Measurements from ENCODE around the gene ACTN2.
A peak's percentile ranks its signal among the peaks of the same experiment; 100 is the strongest.

Gene ACTN2

GRCh38 chr1:236677641-236678235 lies 8.6 kb upstream of the ACTN2 start:
- H3K4me1 Mint-ChIP-seq (ENCODE audit: low read depth in 2 of 2), result no peaks in the 10 kb centered on the region
- H3K36me3 Mint-ChIP-seq (ENCODE audit: insufficient read depth), result no peaks in the 10 kb centered on the region
- no peak overlapping the region for H3K4me3 Mint-ChIP-seq
- no peak for DNase-seq
- no peak overlapping the region for H3K27ac Mint-ChIP-seq
- ATAC-seq (replicated peaks), result no peak
- peaks cover 18 to 19% of the 10 kb centered on the region in 2 donors for H3K27me3 Mint-ChIP-seq
- no peaks in the 10 kb centered on the region for H3K9me3 Mint-ChIP-seq

- Mint-ChIP-seq H3K27ac (no peak overlapping the region), H3K4me3 (no peak overlapping the region), H3K27me3 (peaks cover 13 to 20% of the 10 kb centered on the region in 2 donors), H3K4me1 (ENCODE audit: low read depth in 2 of 2) (peaks cover 3 to 8% of the 10 kb centered on the region in 2 donors), H3K9me3 (peaks cover 0 to 5% of the 10 kb centered on the region in 2 donors), H3K36me3 (ENCODE audit: insufficient read depth) (no peaks in the 10 kb centered on the region)
- DNase-seq (no peak), ATAC-seq (replicated peaks) (no peak)
Measured at GRCh38 chr1:236681219-236681618, 5.1 kb upstream of the ACTN2 start.

GRCh38 chr1:236685205-236685916 lies 938 bp upstream of the ACTN2 start:
- Mint-ChIP-seq H3K9me3 (peaks cover 0 to 5% of the 10 kb centered on the region in 2 donors), H3K4me3 (peak overlapping the region; percentile 42 to 77), H3K27me3 (peaks cover 37 to 42% of the 10 kb centered on the region in 2 donors), H3K4me1 (ENCODE audit: low read depth in 2 of 2) (peaks cover 3 to 17% of the 10 kb centered on the region in 2 donors), H3K27ac (peak overlapping the region in 1 of 2 donors; percentile 17), H3K36me3 (ENCODE audit: insufficient read depth) (no peaks in the 10 kb centered on the region)
- ATAC-seq (replicated peaks) (no peak), DNase-seq (no peak)

GRCh38 chr1:236686815-236687160 lies 489 bp downstream of the ACTN2 start:
- Mint-ChIP-seq H3K4me1 (ENCODE audit: low read depth in 2 of 2) (peaks cover 3 to 17% of the 10 kb centered on the region in 2 donors), H3K27ac (no peak overlapping the region), H3K9me3 (peaks cover 0 to 5% of the 10 kb centered on the region in 2 donors), H3K4me3 (peak overlapping the region; percentile 42 to 53), H3K36me3 (ENCODE audit: insufficient read depth) (no peaks in the 10 kb centered on the region), H3K27me3 (peaks cover 48 to 51% of the 10 kb centered on the region in 2 donors)
- DNase-seq (no peak), ATAC-seq (replicated peaks) (no peak)

- H3K36me3 Mint-ChIP-seq (ENCODE audit: insufficient read depth), result no peaks in the 10 kb centered on the region
- H3K4me3 Mint-ChIP-seq, result peak overlapping the region; percentile 17 to 53
- peaks cover 52 to 56% of the 10 kb centered on the region in 2 donors for H3K27me3 Mint-ChIP-seq
- H3K27ac Mint-ChIP-seq, result no peak overlapping the region
- ATAC-seq (replicated peaks) (no peak), DNase-seq (no peak)
- peaks cover 3 to 17% of the 10 kb centered on the region in 2 donors for H3K4me1 Mint-ChIP-seq (ENCODE audit: low read depth in 2 of 2)
- H3K9me3 Mint-ChIP-seq, result peaks cover 0 to 5% of the 10 kb centered on the region in 2 donors
Measured at GRCh38 chr1:236687273-236687672, 974 bp downstream of the ACTN2 start.

- H3K27me3 Mint-ChIP-seq, result peaks cover 57 to 70% of the 10 kb centered on the region in 2 donors
- H3K27ac Mint-ChIP-seq, result no peak overlapping the region
- ATAC-seq (replicated peaks) (no peak), DNase-seq (no peak)
- H3K4me3 Mint-ChIP-seq, result no peak overlapping the region
- H3K9me3 Mint-ChIP-seq, result peaks cover 0 to 5% of the 10 kb centered on the region in 2 donors
- peaks cover 3 to 17% of the 10 kb centered on the region in 2 donors for H3K4me1 Mint-ChIP-seq (ENCODE audit: low read depth in 2 of 2)
- no peaks in the 10 kb centered on the region for H3K36me3 Mint-ChIP-seq (ENCODE audit: insufficient read depth)
Measured at GRCh38 chr1:236688705-236689104, 2.4 kb downstream of the ACTN2 start.

- Mint-ChIP-seq H3K27me3 (peaks cover 69 to 82% of the 10 kb centered on the region in 2 donors), H3K27ac (no peak overlapping the region), H3K9me3 (peaks cover 0 to 5% of the 10 kb centered on the region in 2 donors), H3K36me3 (ENCODE audit: insufficient read depth) (no peaks in the 10 kb centered on the region), H3K4me1 (ENCODE audit: low read depth in 2 of 2) (peaks cover 3 to 17% of the 10 kb centered on the region in 2 donors), H3K4me3 (no peak overlapping the region)
- DNase-seq (no peak), ATAC-seq (replicated peaks) (no peak)
Measured at GRCh38 chr1:236689713-236690569, 3.6 kb downstream of the ACTN2 start.

- peaks cover 67 to 70% of the 10 kb centered on the region in 2 donors for H3K27me3 Mint-ChIP-seq
- no peak overlapping the region for H3K27ac Mint-ChIP-seq
- DNase-seq (no peak), ATAC-seq (replicated peaks) (no peak)
- no peak overlapping the region for H3K4me3 Mint-ChIP-seq
- no peaks in the 10 kb centered on the region for H3K9me3 Mint-ChIP-seq
- peaks cover 0 to 9% of the 10 kb centered on the region in 2 donors for H3K4me1 Mint-ChIP-seq (ENCODE audit: low read depth in 2 of 2)
- H3K36me3 Mint-ChIP-seq (ENCODE audit: insufficient read depth), result no peaks in the 10 kb centered on the region
Measured at GRCh38 chr1:236691348-236691747, 5.0 kb downstream of the ACTN2 start.

- no peaks in the 10 kb centered on the region for H3K36me3 Mint-ChIP-seq (ENCODE audit: insufficient read depth)
Measured at GRCh38 chr1:236692128-236692527, 5.8 kb downstream of the ACTN2 start.

GRCh38 chr1:236692742-236693141 lies 6.4 kb downstream of the ACTN2 start:
- no peak overlapping the region for H3K4me3 Mint-ChIP-seq
- ATAC-seq (replicated peaks), result no peak
- no peak overlapping the region for H3K27ac Mint-ChIP-seq
- no peaks in the 10 kb centered on the region for H3K4me1 Mint-ChIP-seq (ENCODE audit: low read depth in 2 of 2)
- DNase-seq, result no peak
- no peaks in the 10 kb centered on the region for H3K36me3 Mint-ChIP-seq (ENCODE audit: insufficient read depth)
- H3K9me3 Mint-ChIP-seq, result no peaks in the 10 kb centered on the region
- peaks cover 68 to 72% of the 10 kb centered on the region in 2 donors for H3K27me3 Mint-ChIP-seq

More at GRCh38 chr1:236692128-236692527, 5.8 kb downstream of the ACTN2 start:
- Mint-ChIP-seq H3K4me3 (no peak overlapping the region), H3K4me1 (ENCODE audit: low read depth in 2 of 2) (peaks cover 0 to 6% of the 10 kb centered on the region in 2 donors), H3K27ac (no peak overlapping the region), H3K27me3 (peaks cover 69 to 73% of the 10 kb centered on the region in 2 donors), H3K9me3 (no peaks in the 10 kb centered on the region)
- DNase-seq (no peak), ATAC-seq (replicated peaks) (no peak)

GRCh38 chr1:236699366-236699765 lies 13.1 kb downstream of the ACTN2 start:
- Mint-ChIP-seq H3K9me3 (no peaks in the 10 kb centered on the region), H3K27me3 (peaks cover 43 to 51% of the 10 kb centered on the region in 2 donors), H3K4me1 (ENCODE audit: low read depth in 2 of 2) (no peaks in the 10 kb centered on the region), H3K4me3 (no peak overlapping the region), H3K27ac (no peak overlapping the region), H3K36me3 (ENCODE audit: insufficient read depth) (no peaks in the 10 kb centered on the region)
- no peak for ATAC-seq (replicated peaks)
- no peak for DNase-seq

GRCh38 chr1:236700903-236701302 lies 14.6 kb downstream of the ACTN2 start:
- H3K27ac Mint-ChIP-seq, result no peak overlapping the region
- peaks cover 45 to 49% of the 10 kb centered on the region in 2 donors for H3K27me3 Mint-ChIP-seq
- DNase-seq, result no peak
- no peaks in the 10 kb centered on the region for H3K36me3 Mint-ChIP-seq (ENCODE audit: insufficient read depth)
- no peak for ATAC-seq (replicated peaks)
- H3K4me1 Mint-ChIP-seq (ENCODE audit: low read depth in 2 of 2), result no peaks in the 10 kb centered on the region
- no peak overlapping the region for H3K4me3 Mint-ChIP-seq
- no peaks in the 10 kb centered on the region for H3K9me3 Mint-ChIP-seq

GRCh38 chr1:236701782-236702181 lies 15.5 kb downstream of the ACTN2 start:
- no peak for ATAC-seq (replicated peaks)
- H3K4me1 Mint-ChIP-seq (ENCODE audit: low read depth in 2 of 2), result no peaks in the 10 kb centered on the region
- no peaks in the 10 kb centered on the region for H3K9me3 Mint-ChIP-seq
- H3K4me3 Mint-ChIP-seq, result no peak overlapping the region
- peaks cover 42 to 47% of the 10 kb centered on the region in 2 donors for H3K27me3 Mint-ChIP-seq
- DNase-seq, result no peak
- H3K36me3 Mint-ChIP-seq (ENCODE audit: insufficient read depth), result no peaks in the 10 kb centered on the region
- H3K27ac Mint-ChIP-seq, result no peak overlapping the region
